Activated CD8-positive, alpha-beta memory T cell treated with anti-CD3 and anti-CD28 coated beads for 24 hours (primary cell): ENCODE measurements around the gene PRSS50.
"Not testable (repeated sequence)": the region's sequence is repeated elsewhere in the genome, so short reads cannot be mapped to it uniquely, and the experiment has no call there.

ENCODE experiments used
- DNase-seq: peaks from one replicate; pipeline ENCODE4 v3.0.0-alpha.2; 2020

The PRSS50 gene

DNA sequence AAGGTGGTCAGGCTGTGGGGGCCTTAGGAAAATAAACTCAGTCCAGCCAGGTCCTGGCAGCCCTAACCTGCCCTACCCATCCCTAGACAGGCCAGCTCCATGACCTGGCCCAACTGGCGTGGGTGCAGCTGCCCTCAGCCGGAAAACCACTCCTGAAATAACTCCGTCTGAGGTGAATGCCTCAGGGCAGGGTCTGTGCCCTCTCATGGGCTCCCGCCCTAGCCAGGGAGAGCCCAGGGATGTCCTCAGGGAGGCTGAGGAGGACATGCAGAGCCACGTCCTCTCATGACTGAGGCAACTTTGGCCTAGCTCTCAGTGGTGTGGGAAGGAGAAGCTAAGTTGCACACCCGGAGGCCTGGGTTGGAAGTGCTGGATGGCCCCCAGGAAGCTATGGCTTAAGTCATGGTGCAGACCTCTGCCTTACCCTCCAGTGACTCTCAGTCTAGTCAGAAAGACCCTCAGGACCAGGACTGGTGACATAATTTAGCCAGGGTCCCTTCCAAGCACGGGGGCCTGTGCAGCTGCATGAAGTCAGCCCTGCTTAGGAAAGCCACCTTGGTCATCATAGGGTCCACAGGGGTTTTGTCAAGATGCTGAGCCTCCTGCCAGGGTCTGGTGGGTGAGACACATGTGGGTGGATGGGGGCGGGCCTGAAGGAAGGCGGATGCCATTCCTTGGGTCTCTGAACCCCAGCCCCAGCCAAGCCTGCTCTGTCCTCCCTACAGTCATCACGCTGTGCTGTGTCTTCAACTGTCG, 9.1 kb downstream of the PRSS50 start:
- peak; percentile 44 for DNase-seq

DNA sequence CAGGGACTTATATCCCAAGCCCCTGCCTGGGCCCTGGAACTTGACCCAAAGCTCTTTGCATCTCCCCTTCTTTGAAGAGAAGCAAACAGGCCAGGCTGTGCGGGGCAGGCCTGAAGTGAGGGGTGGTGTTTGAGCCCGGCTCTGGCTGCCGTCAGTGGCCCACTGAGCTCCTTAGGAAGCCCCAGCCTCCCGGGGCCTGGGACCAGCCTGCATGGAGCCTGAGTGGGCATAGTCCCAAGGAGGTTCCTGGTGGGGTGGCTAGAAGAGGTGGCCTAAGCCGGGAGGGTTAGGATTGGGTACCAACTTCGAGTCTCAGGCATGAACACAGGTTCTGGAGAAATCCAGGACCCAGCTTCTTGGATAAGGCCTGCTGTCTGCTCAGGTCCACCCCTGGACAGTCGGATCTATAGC, 10.1 kb downstream of the PRSS50 start:
- DNase-seq, result peak; percentile 47

DNA sequence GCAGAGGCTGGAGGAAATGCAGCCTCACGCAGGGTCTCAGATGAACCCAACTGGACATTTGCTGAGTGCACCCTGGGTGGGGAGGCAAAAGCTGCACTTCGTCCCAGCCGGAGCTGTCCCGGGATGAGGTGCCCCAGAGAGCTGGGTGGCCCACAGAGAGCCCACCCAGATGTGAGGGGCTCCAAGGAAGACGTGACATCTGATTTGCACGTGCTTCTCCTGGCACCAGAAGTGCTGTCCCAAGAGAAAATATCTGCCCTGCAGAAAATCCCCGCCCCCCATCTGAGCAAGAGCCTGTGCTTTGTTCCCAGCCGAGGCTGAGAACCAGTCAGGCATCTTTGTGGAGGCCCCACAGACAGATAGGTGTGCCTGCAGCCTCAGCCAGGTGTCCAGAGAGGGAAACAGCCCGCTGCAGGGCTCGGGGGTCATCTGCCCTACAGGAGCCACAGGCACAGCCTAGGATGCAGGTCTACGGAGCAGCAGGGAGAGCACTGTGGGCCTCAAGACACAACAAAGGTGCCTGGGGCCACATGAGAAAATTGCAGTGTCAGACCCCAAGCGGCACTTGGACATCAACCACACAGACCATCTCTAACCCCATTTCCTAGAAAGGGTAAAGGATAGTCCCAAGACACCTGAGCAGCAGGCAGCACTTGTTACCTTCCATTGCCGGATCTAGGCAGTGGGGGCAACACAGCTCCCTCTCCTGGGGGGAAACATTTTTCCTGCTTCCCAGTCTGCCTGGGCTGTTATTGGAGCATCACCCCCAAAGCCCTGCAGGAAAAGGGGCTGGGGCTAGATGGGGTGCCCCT, 10.7 kb downstream of the PRSS50 start:
- DNase-seq, result peak; percentile 49

DNA sequence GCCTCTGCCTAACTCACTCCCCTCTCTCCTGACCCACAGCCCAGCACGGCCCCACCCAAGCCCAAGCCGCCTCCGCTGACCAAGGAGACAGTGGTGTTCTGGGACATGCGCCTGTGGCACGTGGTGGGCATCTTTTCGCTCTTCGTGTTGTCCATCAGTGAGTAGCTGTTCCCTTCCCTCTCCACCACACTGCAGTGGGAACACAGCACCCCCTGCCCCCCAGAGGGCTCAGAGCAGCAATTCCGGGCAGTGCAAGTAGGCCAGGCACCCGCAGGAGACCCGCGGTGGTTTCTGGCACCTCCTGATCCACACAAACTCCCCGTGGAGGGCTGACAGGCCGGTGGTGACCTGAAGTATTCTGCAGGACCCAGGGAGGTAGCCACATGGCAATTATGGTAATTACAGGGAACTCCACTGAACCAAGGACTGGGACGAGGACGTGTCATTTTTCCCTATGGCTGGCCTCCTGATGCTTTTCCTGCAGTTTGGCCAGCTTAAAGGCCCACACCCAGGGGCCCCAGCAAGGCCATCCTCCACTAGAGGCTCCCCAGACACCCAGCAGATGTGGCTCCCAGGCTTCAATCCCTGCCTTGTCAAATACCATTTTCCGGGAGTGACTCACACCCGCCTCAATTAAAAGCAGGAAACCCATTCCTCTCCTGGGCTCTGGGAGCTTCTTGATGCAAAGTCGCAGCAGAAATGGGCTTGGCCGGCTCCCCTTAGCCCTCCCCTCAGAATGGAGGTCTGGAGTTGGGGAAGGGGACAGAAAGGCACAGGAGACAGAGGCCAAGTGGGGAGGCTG, 11.7 kb downstream of the PRSS50 start:
- DNase-seq, result no peak

DNA sequence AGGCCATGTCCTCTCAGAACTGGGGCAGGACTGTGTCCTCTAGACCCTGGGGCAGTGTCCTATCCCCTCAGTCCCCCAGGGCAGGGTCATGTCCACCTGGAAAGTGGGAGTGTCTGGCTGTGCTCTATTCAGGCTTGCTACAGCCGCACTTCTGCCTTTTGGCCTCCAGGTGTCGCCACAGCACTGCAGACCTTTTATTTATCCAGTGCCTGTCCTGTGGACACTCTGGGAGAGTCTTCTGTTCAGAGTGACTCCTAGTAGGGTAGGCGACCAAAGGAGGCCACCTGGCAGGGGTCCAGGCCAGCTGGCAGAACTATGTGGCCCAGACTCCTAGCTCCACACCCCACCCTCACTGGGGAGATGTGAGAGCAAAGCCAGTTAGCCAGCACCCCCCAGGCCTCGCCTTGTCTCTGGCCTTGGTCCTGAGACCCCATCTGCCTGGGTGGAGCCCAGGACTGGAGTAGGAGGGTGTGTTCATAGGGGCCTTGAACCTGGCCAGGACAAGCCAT, 12.6 kb downstream of the PRSS50 start:
- peak; percentile 89 for DNase-seq

DNA sequence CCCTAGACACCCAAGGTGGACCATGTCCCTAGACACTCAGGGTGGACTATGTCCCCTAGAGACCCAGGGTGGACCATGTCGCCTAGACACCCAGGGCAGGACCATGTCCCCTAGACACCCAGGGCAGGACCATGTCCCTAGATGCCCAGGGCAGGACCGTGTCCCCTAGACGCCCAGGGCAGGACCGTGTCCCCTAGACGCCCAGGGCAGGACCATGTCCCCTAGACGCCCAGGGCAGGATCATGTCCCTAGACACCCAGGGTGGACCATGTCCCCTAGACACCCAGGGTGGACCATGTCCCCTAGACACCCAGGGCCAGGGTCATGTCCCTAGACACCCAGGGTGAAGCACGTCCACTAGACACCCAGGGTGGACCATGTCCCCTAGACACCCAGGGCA, 13.3 kb downstream of the PRSS50 start:
- not testable (repeated sequence) for DNase-seq

DNA sequence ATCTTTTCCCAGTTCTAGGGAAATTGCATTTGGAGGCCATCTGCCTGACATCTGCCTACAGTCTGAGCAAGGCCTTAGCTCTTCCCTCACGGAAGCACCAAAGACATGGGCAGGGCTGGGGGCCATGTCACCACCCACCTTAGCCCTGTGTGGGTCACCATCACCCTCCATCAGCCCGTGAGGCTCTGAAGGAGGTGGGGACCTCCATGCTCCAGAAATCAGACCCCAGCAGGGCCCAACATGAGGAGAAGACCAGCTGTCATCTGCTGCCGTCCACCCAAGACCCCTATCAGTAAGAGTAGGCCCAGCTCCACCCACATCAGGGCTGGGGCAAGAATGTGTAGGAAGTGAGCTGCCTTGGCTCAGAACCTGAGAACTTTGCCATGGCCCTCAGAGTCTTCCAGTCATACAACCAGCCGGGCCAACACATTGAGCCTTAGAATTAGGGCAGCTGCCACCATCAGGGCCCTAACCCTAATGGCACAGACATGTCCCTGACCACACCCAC, 14.6 kb downstream of the PRSS50 start:
- no peak for DNase-seq

DNA sequence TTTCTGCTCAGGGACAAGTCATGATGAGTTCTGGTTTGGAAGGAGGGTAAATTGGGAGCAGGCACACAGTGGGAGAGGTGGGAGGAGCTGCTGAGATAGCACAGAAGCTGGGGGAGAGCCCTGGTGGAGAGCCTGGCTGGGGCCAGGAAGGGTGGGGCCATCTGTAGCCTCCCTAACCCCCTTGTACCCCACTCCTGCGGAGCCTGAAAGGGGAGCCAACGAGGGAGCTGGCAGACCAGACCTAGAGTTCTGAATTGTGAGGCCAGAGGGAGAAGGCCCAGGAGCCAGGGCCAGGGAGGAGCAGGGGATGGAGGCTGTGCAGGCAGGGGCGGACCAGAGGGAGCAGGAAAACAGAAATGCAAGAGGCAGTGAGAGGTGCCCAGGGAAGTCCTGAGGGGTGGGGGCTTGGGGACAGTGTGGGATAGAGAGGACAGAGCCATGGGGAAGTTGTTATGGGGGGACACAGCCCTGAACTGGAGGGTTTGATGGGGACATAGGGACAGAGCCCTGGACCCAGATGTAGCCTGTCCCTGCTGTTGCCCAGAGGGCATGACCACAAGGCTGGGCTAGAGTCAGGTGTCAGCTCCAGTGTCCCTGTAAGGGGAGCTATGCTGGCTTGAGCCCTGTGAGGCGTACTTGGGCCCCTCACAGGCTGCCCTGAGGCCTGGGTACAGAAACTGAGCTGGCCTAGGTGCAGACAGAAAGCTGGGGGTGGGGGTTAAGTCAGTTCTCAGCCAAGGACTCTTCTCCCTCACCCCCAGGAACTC, 15.2 kb downstream of the PRSS50 start:
- no peak for DNase-seq

DNA sequence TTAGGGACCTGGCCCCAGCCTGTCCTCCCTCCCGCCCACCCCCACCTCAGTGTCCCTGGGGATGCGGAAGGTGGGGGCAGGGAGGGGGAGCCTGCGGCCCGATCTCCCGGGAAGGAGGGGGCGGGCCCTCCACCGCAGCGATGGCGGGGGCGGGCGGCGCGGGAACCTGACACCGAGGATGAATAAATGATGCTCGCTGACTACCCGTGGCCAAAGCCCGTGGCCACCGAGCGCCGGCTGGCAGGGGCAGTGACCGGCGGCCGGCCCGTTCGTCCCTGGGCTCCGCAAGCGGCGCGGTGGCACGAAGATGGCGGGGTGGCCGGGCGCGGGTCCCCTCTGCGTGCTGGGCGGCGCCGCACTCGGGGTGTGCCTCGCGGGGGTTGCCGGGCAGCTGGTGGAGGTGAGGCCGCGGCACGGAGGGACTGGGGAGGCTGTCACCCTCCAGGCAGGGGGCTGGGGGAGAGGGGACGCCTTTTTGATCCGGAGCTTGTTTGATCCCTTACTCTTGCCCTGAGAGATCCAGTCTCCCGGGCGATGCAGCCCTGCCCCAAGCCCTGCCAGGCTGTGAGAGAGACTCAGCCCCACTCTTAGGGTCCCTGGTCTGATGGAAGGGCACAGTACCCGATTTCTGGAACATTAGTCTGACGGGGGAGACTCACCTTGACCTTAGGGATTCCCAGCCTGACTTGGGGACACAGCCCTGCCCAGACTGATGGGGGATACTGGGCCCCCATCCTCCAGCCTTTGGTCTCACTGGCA, 16.3 kb downstream of the PRSS50 start, which contains the start of gene TMIE:
TSS of gene TMIE (plus strand) at position 212 of the 759 bp plus-strand sequence. CDS start at position 308, 96 bp downstream.
- DNase-seq, result no peak

DNA sequence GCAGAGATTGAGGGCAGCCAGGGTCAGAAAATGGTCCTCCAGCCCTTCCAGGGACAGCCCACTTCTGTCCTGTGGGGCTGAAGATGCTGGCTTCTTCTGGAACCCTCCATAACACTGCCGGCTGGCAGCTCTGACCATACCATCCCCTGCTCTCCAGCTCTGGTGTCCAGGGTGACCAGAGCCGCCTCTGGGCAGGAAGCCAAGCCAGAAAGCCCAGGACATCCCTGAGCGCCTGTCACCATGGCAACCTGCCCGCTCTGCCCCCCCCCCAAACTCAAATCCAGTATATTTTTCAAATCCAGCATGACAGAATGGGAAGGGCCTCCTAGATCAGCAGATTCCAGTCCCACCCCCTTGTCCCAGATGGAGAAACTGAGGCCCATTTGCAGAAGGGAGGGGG, 16.9 kb downstream of the PRSS50 start:
- no peak for DNase-seq

DNA sequence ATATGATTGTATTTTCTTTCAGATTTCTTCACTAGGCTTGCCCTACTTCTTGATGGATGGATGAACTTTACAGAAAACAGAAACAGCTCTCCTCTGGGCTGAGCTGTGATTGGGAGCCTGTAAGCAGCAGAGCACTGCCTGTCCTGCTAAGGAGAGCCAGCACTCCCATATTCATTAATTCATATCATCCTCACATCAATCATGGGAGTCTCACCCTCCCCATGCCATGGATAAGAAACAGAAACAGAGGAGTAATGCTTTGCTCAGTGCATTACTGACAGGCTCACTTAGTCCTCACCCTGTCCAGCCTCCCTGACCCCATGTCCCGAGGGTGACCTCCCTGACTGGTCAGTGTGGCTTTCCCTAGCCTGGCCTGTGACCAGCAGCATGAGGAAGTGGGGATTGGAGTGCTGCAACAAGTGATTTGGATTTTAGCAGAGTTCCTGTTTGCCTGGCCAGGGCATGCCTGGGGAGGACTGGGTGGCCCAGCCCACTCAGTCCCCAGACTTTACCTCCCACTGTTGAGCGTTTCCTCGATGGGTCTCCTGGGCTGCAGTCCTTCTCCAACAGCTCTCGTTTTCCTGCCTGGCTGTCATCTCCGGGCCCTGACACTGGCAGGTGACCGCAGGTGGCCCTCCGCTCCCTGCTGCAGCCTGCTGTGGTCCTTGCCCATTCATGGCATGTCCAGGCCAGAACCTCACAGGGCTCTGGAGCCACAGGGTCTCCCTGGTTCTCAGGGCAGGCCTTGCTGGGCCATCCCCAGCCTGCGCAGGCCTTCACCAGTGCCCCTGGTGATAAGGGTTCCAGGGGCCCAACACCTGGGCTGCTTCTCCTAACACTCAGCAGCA, 17.8 kb downstream of the PRSS50 start:
- DNase-seq, result no peak

DNA sequence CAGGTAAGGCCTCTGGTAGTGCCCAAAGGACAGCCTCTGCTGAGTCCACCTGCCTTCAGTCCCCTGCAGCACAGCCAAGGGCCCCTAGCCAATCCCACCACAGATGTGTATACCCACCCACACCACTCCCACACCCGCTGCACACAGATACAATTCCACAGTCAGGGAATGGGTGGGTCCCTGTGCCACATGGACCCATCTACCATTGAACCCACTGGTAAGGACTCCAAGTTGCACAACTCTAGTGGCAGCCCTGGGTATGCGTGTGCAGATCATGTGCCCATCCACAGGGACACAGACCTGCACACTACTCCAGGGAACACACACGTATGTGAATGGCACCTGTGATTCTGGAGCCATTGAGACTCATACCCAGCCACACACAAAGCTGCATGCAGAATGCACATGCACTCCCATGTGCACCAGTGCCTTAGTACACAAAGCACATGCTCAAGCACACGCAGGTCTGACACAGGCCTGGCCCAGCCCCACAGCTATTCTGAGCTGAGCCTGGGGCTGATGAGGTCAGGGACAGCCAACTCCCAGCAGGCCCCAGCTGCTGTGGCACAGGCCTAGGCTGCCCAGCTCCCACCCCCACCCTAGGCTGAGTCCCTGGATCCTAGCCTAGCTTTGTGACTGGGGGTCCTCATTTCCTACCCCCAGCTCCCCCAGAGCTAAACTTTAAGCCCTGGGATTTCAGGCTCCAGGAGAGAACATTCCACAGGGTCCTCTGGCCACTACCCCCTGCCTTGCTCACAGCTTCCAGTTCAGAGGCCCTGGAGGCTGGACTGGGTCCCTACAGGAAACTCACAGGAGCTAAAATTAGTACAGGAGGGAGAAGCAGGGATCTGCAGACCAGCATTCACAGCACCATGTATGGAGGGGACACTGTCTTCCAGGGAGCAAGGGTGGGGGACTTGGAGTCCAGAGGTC, 21.4 kb downstream of the PRSS50 start:
- no peak for DNase-seq

DNA sequence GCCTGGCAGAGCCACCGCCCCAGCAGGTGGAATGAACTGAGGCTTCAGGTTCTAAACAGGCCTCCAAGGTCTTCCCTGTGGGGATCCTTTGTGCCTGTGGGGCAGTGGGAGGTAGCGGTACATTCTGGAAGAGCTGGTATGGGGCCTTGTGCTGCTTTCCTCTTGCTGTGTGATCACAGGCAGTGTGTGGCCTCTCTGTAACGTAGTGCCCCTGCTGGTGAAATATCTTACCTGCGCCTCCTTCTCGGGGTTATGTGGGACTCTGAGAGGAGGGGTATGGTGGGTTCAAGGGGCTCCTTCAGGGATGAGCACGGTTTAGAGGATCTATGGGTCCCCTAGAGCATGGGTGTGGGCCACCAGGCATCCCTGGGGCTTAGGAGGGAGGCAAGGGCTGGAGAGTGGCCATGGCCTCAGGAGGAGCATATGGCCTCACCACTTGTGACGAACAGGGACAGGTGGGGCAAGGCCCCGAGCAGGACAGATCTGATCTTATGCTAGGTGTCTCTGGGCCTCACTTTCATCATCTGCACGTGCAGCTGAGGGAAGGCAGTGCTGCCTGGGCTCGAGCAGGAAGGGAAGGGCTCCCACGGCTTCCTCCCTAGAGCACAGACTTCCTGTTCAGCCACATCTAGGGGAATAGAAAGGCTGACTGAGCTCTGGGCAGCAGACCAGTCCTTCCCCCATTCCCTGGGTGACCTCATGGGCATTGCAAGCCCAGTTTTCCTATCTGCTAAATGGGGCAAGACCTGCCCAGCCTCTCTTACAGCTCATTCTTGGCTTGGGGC, 22.3 kb downstream of the PRSS50 start:
- DNase-seq, result peak; percentile 82

DNA sequence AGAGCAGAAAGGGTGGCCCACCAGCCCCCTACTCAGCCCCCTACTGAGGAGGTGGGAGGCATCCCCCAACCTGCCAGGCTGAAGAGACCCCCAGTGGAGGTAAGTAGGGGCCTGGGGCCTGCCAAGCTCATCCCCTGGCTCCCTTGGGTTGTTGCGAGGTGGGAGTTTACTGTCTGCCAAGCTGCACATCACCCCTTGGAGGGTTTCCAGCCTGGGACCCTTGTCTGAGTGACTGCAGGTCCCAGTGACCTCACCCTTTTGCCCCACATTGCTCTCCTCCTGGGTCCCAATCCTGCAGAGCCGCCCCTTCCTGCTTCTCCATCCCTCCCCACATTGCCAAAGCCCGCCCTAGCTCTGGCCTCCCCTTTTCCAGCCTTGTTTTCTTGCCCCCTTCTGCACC, 23.1 kb downstream of the PRSS50 start:
- no peak for DNase-seq

DNA sequence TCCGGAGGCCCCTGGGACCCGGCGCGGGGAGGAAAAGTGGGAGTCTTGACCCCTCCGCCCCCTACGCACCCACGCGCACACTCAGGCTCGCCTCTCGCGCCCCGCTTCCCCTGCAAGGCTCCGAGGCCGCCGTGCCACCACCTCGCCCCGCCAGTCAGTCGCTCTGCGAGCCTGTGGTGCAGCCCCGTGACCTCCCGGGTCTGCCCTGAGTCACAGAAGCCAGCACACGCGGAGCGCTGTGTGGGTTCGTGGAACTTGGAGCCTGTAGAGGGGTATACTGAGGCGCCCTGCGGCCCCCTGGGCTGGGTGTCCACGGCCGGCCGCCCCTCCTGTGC, 23.8 kb downstream of the PRSS50 start:
- no peak for DNase-seq

DNA sequence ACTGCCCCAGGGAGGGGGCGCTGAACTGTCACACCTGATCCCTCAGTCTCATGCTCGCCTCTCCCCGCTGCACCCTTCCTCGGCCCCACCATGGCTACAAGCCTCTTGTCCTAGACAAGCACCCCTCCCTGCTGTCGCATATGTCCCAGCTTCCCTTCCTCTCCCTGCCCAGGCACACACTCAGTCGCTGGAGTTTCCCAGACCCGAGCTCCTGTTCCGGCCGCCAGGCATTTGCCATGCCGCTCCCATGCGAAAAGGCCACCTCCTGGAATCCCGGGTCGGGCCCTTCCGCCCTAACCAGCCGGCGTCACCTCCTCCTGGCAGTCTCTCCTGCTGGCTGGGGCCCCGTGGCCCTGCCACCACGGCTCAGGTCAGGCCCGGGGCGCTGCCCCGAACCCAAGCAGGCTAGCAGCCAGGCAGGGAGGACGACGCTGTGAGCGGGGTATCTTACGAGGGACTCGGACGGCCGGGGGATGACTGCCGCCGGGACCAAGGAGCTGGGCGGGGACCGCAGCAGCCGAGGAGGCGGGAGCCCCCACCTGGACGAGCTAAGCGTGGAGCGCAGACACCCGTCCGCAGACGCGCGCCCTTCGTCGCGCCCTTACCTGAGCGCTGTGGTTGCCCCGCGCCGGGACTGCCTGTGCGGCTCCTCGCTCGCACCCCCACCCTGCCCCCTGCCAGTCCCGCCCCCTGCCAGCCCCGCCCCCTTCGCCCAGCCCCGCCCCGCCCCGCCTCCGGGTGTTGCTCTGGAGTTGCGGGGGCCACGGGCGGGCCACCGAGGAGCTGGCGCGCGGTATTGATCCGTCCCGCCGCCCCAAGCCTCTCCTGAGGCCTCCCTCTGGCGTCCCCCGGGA, 24.4 kb downstream of the PRSS50 start, which contains the start of gene ALS2CL:
TSS of gene ALS2CL (minus strand) at position 642 of the 854 bp plus-strand sequence. CDS start 4,239 bp downstream, outside the sequence.
- DNase-seq, result peak; percentile 86

DNA sequence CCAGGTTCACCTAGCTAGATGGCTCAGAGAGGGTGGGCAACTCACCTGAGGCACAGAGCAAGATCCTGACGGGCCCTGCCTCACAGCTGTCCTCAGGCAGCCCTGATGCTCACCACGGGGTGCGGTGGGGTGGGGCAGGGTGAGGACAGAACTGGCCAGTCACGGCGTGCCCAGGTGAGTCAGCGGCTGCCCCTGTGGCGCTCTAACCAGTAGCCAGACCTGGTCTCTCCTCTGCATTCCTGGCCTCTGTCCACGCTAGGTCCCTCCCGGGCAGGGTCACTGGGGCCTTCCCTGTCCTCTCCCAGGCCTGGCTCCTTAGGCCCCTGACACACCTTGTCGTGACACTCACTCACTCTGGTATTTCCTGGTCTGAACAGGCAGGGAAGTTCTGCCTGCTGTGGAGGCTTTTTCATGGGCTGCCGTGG, 25.1 kb downstream of the PRSS50 start:
- no peak for DNase-seq
